ENCODE measurements around the gene ATP5PB. TPM values are rescaled to one million over a fixed set of nuclear protein-coding genes. Genes with fewer than 3 reads are reported as not detected.

The ATP5PB gene
- total RNA-seq, 1 donor: 203 TPM

GRCh38 chr1:111455642-111456031, 6.4 kb downstream of the ATP5PB start:
- H3K27ac ChIP-seq (ENCODE audit: low read depth, low read length): no peak overlapping the region
- H3K36me3 ChIP-seq (ENCODE audit: insufficient read depth, low read length): peaks cover 62% of the 10 kb centered on the region
- H3K4me2 ChIP-seq (ENCODE audit: insufficient read depth, low read length): no peak overlapping the region
- no peaks in the 10 kb centered on the region for H3K9me3 ChIP-seq (ENCODE audit: low read depth, low read length)
- no peak for TF ChIP-seq CTCF (IDR thresholded peaks at IDR 0.05; ENCODE audit: extremely low read depth, low read depth, low read length)
- peaks cover 25% of the 10 kb centered on the region for H4K20me1 ChIP-seq (ENCODE audit: insufficient read depth, low read length)
- no peaks in the 10 kb centered on the region for H3K4me1 ChIP-seq (ENCODE audit: insufficient read depth, low read length)
- H3K4me3 ChIP-seq (ENCODE audit: insufficient read depth, low read length): no peak overlapping the region
- H3K79me2 ChIP-seq (ENCODE audit: insufficient read depth, low read length): peaks cover 48% of the 10 kb centered on the region
- no peak for DNase-seq (ENCODE audit: insufficient read length, low spot score, missing footprints)
- H3K27me3 ChIP-seq (ENCODE audit: insufficient read depth, low read length): no peaks in the 10 kb centered on the region
- no peak overlapping the region for H2AFZ ChIP-seq (ENCODE audit: low read length)

GRCh38 chr1:111461765-111462164, 12.5 kb downstream of the ATP5PB start:
- no peak for TF ChIP-seq CTCF (IDR thresholded peaks at IDR 0.05; ENCODE audit: extremely low read depth, low read depth, low read length)
- H3K36me3 ChIP-seq (ENCODE audit: insufficient read depth, low read length): peaks cover 53% of the 10 kb centered on the region
- H3K4me2 ChIP-seq (ENCODE audit: insufficient read depth, low read length): no peak overlapping the region
- no peak overlapping the region for H2AFZ ChIP-seq (ENCODE audit: low read length)
- no peaks in the 10 kb centered on the region for H3K9me3 ChIP-seq (ENCODE audit: low read depth, low read length)
- no peak overlapping the region for H3K4me3 ChIP-seq (ENCODE audit: insufficient read depth, low read length)
- peaks cover 7% of the 10 kb centered on the region for H4K20me1 ChIP-seq (ENCODE audit: insufficient read depth, low read length)
- peaks cover 2% of the 10 kb centered on the region for H3K79me2 ChIP-seq (ENCODE audit: insufficient read depth, low read length)
- DNase-seq (ENCODE audit: insufficient read length, low spot score, missing footprints): no peak
- H3K4me1 ChIP-seq (ENCODE audit: insufficient read depth, low read length): peaks cover 14% of the 10 kb centered on the region
- H3K27me3 ChIP-seq (ENCODE audit: insufficient read depth, low read length): no peaks in the 10 kb centered on the region
- H3K27ac ChIP-seq (ENCODE audit: low read depth, low read length): no peak overlapping the region

GRCh38 chr1:111462370-111463028, 13.2 kb downstream of the ATP5PB start:
- no peak overlapping the region for H3K4me2 ChIP-seq (ENCODE audit: insufficient read depth, low read length)
- no peak for TF ChIP-seq CTCF (IDR thresholded peaks at IDR 0.05; ENCODE audit: extremely low read depth, low read depth, low read length)
- H4K20me1 ChIP-seq (ENCODE audit: insufficient read depth, low read length): peaks cover 2% of the 10 kb centered on the region
- H3K9me3 ChIP-seq (ENCODE audit: low read depth, low read length): no peaks in the 10 kb centered on the region
- no peak overlapping the region for H3K4me3 ChIP-seq (ENCODE audit: insufficient read depth, low read length)
- no peak overlapping the region for H3K27ac ChIP-seq (ENCODE audit: low read depth, low read length)
- H3K27me3 ChIP-seq (ENCODE audit: insufficient read depth, low read length): no peaks in the 10 kb centered on the region
- no peak for DNase-seq (ENCODE audit: insufficient read length, low spot score, missing footprints)
- H3K36me3 ChIP-seq (ENCODE audit: insufficient read depth, low read length): peaks cover 45% of the 10 kb centered on the region
- H3K79me2 ChIP-seq (ENCODE audit: insufficient read depth, low read length): no peaks in the 10 kb centered on the region
- H2AFZ ChIP-seq (ENCODE audit: low read length): no peak overlapping the region
- H3K4me1 ChIP-seq (ENCODE audit: insufficient read depth, low read length): peaks cover 14% of the 10 kb centered on the region

GRCh38 chr1:111463029-111463683, 13.9 kb downstream of the ATP5PB start:
- Histone ChIP-seq H3K79me2 (ENCODE audit: insufficient read depth, low read length) (no peaks in the 10 kb centered on the region), H3K36me3 (ENCODE audit: insufficient read depth, low read length) (peaks cover 39% of the 10 kb centered on the region), H3K4me1 (ENCODE audit: insufficient read depth, low read length) (peaks cover 14% of the 10 kb centered on the region), H4K20me1 (ENCODE audit: insufficient read depth, low read length) (no peaks in the 10 kb centered on the region), H3K27ac (ENCODE audit: low read depth, low read length) (no peak overlapping the region), H3K27me3 (ENCODE audit: insufficient read depth, low read length) (no peaks in the 10 kb centered on the region), H3K4me3 (ENCODE audit: insufficient read depth, low read length) (no peak overlapping the region), H3K4me2 (ENCODE audit: insufficient read depth, low read length) (no peak overlapping the region), H3K9me3 (ENCODE audit: low read depth, low read length) (no peaks in the 10 kb centered on the region), H2AFZ (ENCODE audit: low read length) (no peak overlapping the region)
- no peak for TF ChIP-seq CTCF (IDR thresholded peaks at IDR 0.05; ENCODE audit: extremely low read depth, low read depth, low read length)
- DNase-seq (ENCODE audit: insufficient read length, low spot score, missing footprints): no peak
